Esophagus muscularis mucosa (tissue), 4 donors: ENCODE data around the gene NREP. TPM values are rescaled to one million over a fixed set of nuclear protein-coding genes. Genes with fewer than 3 reads are reported as not detected.

Experiments used
- DNase-seq: peaks from one replicate; pipeline ENCODE4 v3.0.0-alpha.2; 2017; ENCODE audit errors: extremely low spot score
- H3K27ac ChIP-seq, 4 donors: fragments of 200-600 bp; sonication (generic); replicated peaks in 1 of 4; 1 replicate in 3 of 4; 2 replicates in 1 of 4; pipeline ENCODE4 v1.5.1; 2016 to 2019; ENCODE audit warnings: mild to moderate bottlenecking in 1 of 4
- H3K27me3 ChIP-seq, 4 donors: fragments of 200-600 bp; sonication (generic); one replicate each; pipeline versions ENCODE4 v1.5.1 to v1.6.0; 2016 to 2019
- H3K36me3 ChIP-seq, 4 donors: fragments of 200-600 bp; sonication (generic); one replicate each; pipeline ENCODE4 v1.5.1; 2016 to 2019
- H3K4me1 ChIP-seq, 4 donors: fragments of 200-600 bp; sonication (generic); one replicate each; pipeline ENCODE4 v1.5.1; 2016 to 2019
- H3K4me3 ChIP-seq, 4 donors: fragments of 200-600 bp; sonication (generic); 1 replicate in 2 of 4; 2 replicates in 2 of 4; pipeline ENCODE4 v1.5.1; 2016 to 2019; ENCODE audit warnings: mild to moderate bottlenecking in 4 of 4, moderate library complexity in 1 of 4
- H3K9me3 ChIP-seq, 4 donors: fragments of 200-600 bp; sonication (generic); 1 replicate in 3 of 4; 2 replicates in 1 of 4; pipeline ENCODE4 v1.5.1; 2016 to 2019
- EP300 ChIP-seq: sonication (generic); formaldehyde crosslinking; IDR thresholded peaks from one replicate; pipeline ENCODE4 v1.6.1; 2017; ENCODE audit warnings: antibody characterized with exemption
- POLR2A ChIP-seq: fragments of 450-650 bp; IDR thresholded peaks from one replicate; pipeline ENCODE4 v1.6.1; 2017; ENCODE audit warnings: antibody characterized with exemption, moderate library complexity, mild to moderate bottlenecking, low read depth
- POLR2AphosphoS5 ChIP-seq, 2 donors: sonication (generic); formaldehyde crosslinking; IDR thresholded peaks; one replicate each; pipeline ENCODE4 v1.6.1; 2017; ENCODE audit warnings: antibody characterized with exemption in 2 of 2
- WGBS: methylation state at CpG from one replicate; pipeline ENCODE4 v1.1.5; 2018; 5-methylcytosine and 5-hydroxymethylcytosine counted together
- intact Hi-C: fragments of 100-400 bp; cut with DNase I; formaldehyde crosslinking; loops from one replicate; pipeline ENCODE4 v1.15.1; 2023
- total RNA-seq, 4 donors: library from RNA; depleted of rRNA; stranded (reverse); fragments of >200 nt; gene quantifications; one replicate each; pipeline versions ENCODE4 v1.1.0 to v1.2.1, GENCODE V29; 2016
- TF ChIP-seq, protein P1 (sequence below), 3 experiments: fragments of 200-600 bp in 2 of 3; fragments of 450-650 bp in 1 of 3; sonication (generic) in 2 of 3; IDR thresholded peaks; one replicate each; pipeline ENCODE4 v1.5.1; 2017 to 2019; ENCODE audit warnings: antibody characterized with exemption in 3 of 3, mild to moderate bottlenecking in 2 of 3, moderate library complexity in 1 of 3

The NREP gene
- total RNA-seq, 4 donors from 2014 or later: 6.0 to 19.8 (median 10.5) TPM

DNA sequence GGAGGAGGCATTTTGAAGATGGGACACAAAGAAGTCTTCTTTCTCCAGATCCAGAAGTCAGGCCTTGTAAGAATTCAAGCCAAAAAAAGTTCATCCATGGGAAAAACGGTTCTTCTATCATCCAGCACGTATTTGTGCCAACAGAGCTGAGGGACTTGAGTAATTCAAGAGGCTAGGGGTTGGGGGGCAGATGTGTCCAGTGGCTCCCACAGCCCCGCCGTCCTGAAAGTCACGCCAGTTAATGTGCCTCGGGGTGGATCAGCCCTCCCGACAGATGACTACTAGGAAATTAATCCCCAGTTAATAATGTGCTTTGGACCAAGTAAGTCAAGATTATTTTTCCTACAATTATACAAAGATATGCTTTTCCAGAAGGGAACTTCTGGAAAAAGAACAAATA is 23.4 kb downstream of the NREP start:
- Histone ChIP-seq H3K9me3 (no peaks in the 10 kb centered on the region), H3K36me3 (peaks cover 0 to 30% (median 7%) of the 10 kb centered on the region in 4 donors), H3K27me3 (no peaks in the 10 kb centered on the region), H3K27ac (peak overlapping the region in 1 of 4 donors; percentile 18), H3K4me1 (peaks cover 39 to 49% (median 45%) of the 10 kb centered on the region in 4 donors), H3K4me3 (no peak overlapping the region)
- WGBS: 49% methylated on average over 7 of the region's 7 CpGs
- intact Hi-C loops: no loop called here
- TF ChIP-seq POLR2AphosphoS5 (IDR thresholded peaks at IDR 0.05): no peak
- TF ChIP-seq, protein P1, sequence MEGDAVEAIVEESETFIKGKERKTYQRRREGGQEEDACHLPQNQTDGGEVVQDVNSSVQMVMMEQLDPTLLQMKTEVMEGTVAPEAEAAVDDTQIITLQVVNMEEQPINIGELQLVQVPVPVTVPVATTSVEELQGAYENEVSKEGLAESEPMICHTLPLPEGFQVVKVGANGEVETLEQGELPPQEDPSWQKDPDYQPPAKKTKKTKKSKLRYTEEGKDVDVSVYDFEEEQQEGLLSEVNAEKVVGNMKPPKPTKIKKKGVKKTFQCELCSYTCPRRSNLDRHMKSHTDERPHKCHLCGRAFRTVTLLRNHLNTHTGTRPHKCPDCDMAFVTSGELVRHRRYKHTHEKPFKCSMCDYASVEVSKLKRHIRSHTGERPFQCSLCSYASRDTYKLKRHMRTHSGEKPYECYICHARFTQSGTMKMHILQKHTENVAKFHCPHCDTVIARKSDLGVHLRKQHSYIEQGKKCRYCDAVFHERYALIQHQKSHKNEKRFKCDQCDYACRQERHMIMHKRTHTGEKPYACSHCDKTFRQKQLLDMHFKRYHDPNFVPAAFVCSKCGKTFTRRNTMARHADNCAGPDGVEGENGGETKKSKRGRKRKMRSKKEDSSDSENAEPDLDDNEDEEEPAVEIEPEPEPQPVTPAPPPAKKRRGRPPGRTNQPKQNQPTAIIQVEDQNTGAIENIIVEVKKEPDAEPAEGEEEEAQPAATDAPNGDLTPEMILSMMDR (IDR thresholded peaks at IDR 0.05): no peak
- TF ChIP-seq EP300: no peak
- no peak for TF ChIP-seq POLR2A
- DNase-seq: no peak

DNA sequence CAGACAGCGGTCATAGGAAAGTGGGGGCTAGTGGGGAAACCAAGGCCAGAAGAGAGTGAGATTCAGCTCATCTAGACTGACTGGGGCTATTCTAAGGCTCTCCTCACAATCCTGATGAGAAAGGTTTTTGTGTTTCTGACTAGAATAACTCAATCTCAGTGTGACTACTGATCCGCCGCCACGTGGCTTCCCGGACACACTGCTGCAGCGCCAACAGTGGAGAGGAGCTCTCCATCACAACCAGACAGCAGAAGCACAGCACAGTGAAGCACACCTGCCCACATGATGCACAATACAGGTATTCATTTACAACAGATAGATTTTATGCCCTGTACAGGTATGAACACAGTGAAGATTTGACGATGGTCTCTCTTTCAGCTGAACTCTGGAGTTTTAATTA is 25.4 kb downstream of the NREP start:
- intact Hi-C loops: no loop called here
- Histone ChIP-seq H3K27me3 (no peaks in the 10 kb centered on the region), H3K4me1 (peaks cover 25 to 30% (median 29%) of the 10 kb centered on the region in 4 donors), H3K9me3 (no peaks in the 10 kb centered on the region), H3K36me3 (peaks cover 0 to 46% (median 7%) of the 10 kb centered on the region in 4 donors), H3K27ac (no peak overlapping the region), H3K4me3 (no peak overlapping the region)
- WGBS: 98% methylated on average over 6 of the region's 7 CpGs
- TF ChIP-seq EP300 (no peak), POLR2A (no peak), POLR2AphosphoS5 (IDR thresholded peaks at IDR 0.05) (no peak)
- TF ChIP-seq, protein P1 (IDR thresholded peaks at IDR 0.05): no peak
- no peak for DNase-seq

DNA sequence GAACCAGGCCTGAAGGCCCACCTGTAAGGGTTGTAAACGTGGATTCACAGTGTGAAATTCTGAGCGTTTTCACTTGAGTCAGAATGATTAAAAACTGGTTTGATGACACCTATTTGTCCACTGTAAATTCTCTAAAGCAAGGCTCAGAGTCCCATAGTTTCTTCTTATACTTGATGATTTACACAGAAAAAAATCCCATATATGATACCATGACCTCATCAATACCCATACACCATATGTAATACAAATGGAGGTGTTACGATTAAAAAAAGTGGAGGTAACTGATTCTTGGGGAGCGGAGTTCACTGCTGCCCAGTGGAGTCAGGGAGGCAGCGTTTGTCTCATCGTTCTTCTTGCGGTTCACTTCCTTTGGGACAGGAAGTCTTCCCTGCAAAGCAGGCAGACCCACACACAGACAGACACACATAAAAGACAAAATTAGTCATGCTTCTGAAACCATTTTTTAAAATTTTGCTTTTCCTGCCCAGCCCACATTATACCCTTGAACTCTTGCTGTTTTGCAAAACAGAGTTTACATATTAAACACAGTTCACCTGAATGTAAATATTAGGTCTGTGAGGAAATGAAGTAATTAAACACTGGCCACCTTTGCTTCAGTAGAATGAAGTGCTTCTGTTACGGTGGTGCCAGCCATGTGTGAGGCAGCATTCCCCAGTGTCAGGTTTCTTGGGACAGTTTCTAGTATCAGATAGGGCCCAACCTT is 26.2 kb downstream of the NREP start:
- Histone ChIP-seq H3K27ac (no peak overlapping the region), H3K9me3 (no peaks in the 10 kb centered on the region), H3K4me1 (peaks cover 19 to 24% (median 22%) of the 10 kb centered on the region in 4 donors), H3K36me3 (peaks cover 0 to 52% (median 7%) of the 10 kb centered on the region in 4 donors), H3K27me3 (no peaks in the 10 kb centered on the region), H3K4me3 (no peak overlapping the region)
- TF ChIP-seq POLR2A: no peak
- TF ChIP-seq EP300: no peak
- no peak for TF ChIP-seq POLR2AphosphoS5 (IDR thresholded peaks at IDR 0.05)
- TF ChIP-seq, protein P1 (IDR thresholded peaks at IDR 0.05): no peak
- intact Hi-C loops: no loop called here
- DNase-seq: no peak
- 91% methylated on average over 8 of the region's 8 CpGs for WGBS

DNA sequence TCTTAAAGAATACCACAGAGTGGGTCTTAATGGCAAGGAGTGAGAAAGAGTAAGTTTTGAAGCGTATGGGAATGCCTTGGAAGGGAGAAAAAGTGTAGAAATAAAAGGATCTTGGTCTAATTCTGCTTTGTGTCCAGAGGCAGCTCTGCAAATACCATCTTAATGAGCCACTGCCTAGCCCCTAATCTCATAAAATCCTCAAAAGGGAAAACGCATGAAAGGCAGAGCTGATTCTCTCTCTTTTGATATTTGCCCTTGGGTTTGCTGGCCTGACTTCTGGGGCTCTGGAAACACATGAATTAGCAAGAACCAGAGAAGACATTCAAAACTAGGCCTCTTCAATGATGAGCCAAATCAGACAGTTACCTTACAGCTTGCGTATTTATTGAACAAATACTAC is 28.1 kb downstream of the NREP start:
- H3K27me3 ChIP-seq: no peaks in the 10 kb centered on the region
- no peaks in the 10 kb centered on the region for H3K9me3 ChIP-seq
- DNase-seq: no peak
- H3K4me3 ChIP-seq: no peak overlapping the region
- WGBS: 99% methylated on average over 3 of the region's 3 CpGs
- H3K36me3 ChIP-seq: peaks cover 0 to 48% (median 7%) of the 10 kb centered on the region in 4 donors
- intact Hi-C loops: no loop called here
- peaks cover 4 to 9% (median 8%) of the 10 kb centered on the region in 4 donors for H3K4me1 ChIP-seq
- TF ChIP-seq EP300: no peak
- TF ChIP-seq, protein P1 (IDR thresholded peaks at IDR 0.05): no peak
- TF ChIP-seq POLR2AphosphoS5 (IDR thresholded peaks at IDR 0.05): no peak
- no peak for TF ChIP-seq POLR2A
- no peak overlapping the region for H3K27ac ChIP-seq

DNA sequence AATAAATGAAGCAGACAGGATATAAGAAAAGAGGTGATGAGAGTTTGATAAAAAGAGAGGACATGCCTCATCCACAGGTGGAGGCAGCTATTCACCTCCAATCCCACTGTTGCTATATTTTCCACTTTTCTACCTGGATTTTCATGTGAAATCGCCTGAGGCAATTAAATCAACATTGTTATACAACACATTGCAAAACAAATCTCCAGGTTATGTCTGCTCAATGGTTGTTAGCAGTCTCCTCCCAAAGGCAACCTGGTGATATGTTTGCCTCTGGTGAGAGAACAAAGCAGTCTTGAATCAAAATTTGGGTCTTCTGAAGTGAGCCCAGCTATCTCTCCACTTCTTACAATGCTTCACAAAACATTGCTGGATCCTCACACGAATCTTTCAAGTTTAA is 30.0 kb downstream of the NREP start:
- no peak for DNase-seq
- intact Hi-C loops: no loop called here
- TF ChIP-seq, protein P1 (IDR thresholded peaks at IDR 0.05): no peak
- TF ChIP-seq POLR2A (no peak), POLR2AphosphoS5 (IDR thresholded peaks at IDR 0.05) (no peak), EP300 (no peak)
- Histone ChIP-seq H3K36me3 (peaks cover 0 to 46% (median 7%) of the 10 kb centered on the region in 4 donors), H3K27me3 (no peaks in the 10 kb centered on the region), H3K4me3 (no peak overlapping the region), H3K4me1 (no peaks in the 10 kb centered on the region), H3K9me3 (no peaks in the 10 kb centered on the region), H3K27ac (no peak overlapping the region)
- WGBS: 94% methylated on average over 2 of the region's 2 CpGs
